ENCODE measurements around the gene INCA1. TPM values are rescaled to one million over a fixed set of nuclear protein-coding genes. Genes with fewer than 3 reads are reported as not detected.

INCA1 gene
- total RNA-seq, 2 donors from 2014 or later, result 1.0 TPM; not detected in 1

- no peaks in the 10 kb centered on the region for H3K4me1 ChIP-seq
- no peak overlapping the region for H3K4me3 ChIP-seq
- H3K9me3 ChIP-seq, result no peaks in the 10 kb centered on the region
- DNase-seq, result no peak
- no peaks in the 10 kb centered on the region for H3K27me3 ChIP-seq
- H3K36me3 ChIP-seq (replicated peaks in 1 of 2; ENCODE audit: insufficient read depth in 1 of 2, low read depth in 2 of 2), result peaks cover 16 to 35% of the 10 kb centered on the region in 2 donors
- peak; percentile 35 for ATAC-seq
- TF ChIP-seq CTCF (IDR thresholded peaks at IDR 0.05), result peak in 1 of 7 experiments; percentile 4
- TF ChIP-seq POLR2A (IDR thresholded peaks at IDR 0.05), result no peak
- no peak overlapping the region for H3K27ac ChIP-seq
- intact Hi-C loops (cut with DNase I), result no loop called here
- 56 to 67% methylated on average over 1 of the region's 1 CpG for WGBS, 2 donors
Observed at GRCh38 chr17:5019475-5019956, 22.2 kb upstream of the INCA1 start.

GRCh38 chr17:5014357-5014756, 17.0 kb upstream of the INCA1 start:
- no peaks in the 10 kb centered on the region for H3K4me1 ChIP-seq
- H3K36me3 ChIP-seq (replicated peaks in 1 of 2; ENCODE audit: insufficient read depth in 1 of 2, low read depth in 2 of 2), result peaks cover 5 to 17% of the 10 kb centered on the region in 2 donors
- H3K27me3 ChIP-seq, result no peaks in the 10 kb centered on the region
- no peak for TF ChIP-seq CTCF (IDR thresholded peaks at IDR 0.05)
- TF ChIP-seq POLR2A (IDR thresholded peaks at IDR 0.05), result no peak
- ATAC-seq, result no peak
- no peaks in the 10 kb centered on the region for H3K9me3 ChIP-seq
- H3K4me3 ChIP-seq, result no peak overlapping the region
- no peak overlapping the region for H3K27ac ChIP-seq
- no peak for DNase-seq
- intact Hi-C loops (cut with DNase I), result no loop called here
- WGBS, 2 donors, result 60 to 77% methylated on average over 2 to 4 of the region's 4 CpGs

- 78 to 79% methylated on average over 5 to 6 of the region's 6 CpGs for WGBS, 2 donors
- Histone ChIP-seq H3K4me1 (no peaks in the 10 kb centered on the region), H3K4me3 (no peak overlapping the region), H3K36me3 (replicated peaks in 1 of 2; ENCODE audit: insufficient read depth in 1 of 2, low read depth in 2 of 2) (peaks cover 5 to 32% of the 10 kb centered on the region in 2 donors), H3K9me3 (no peaks in the 10 kb centered on the region), H3K27ac (no peak overlapping the region), H3K27me3 (no peaks in the 10 kb centered on the region)
- no peak for TF ChIP-seq POLR2A (IDR thresholded peaks at IDR 0.05)
- TF ChIP-seq CTCF (IDR thresholded peaks at IDR 0.05), result no peak
- intact Hi-C loops (cut with DNase I), result no loop called here
- no peak for ATAC-seq
- DNase-seq, result no peak
Observed at GRCh38 chr17:5011928-5012327, 14.6 kb upstream of the INCA1 start.

- no peak for DNase-seq
- ATAC-seq, result no peak
- no peak overlapping the region for H3K4me3 ChIP-seq
- intact Hi-C loops (cut with DNase I), result no loop called here
- no peaks in the 10 kb centered on the region for H3K27me3 ChIP-seq
- WGBS, 2 donors, result 92 to 94% methylated on average over 15 to 18 of the region's 18 CpGs
- no peaks in the 10 kb centered on the region for H3K9me3 ChIP-seq
- peaks cover 13 to 46% of the 10 kb centered on the region in 2 donors for H3K36me3 ChIP-seq (replicated peaks in 1 of 2; ENCODE audit: insufficient read depth in 1 of 2, low read depth in 2 of 2)
- H3K4me1 ChIP-seq, result peaks cover 20% of the 10 kb centered on the region
- TF ChIP-seq POLR2A (IDR thresholded peaks at IDR 0.05) (no peak), CTCF (IDR thresholded peaks at IDR 0.05) (no peak)
- no peak overlapping the region for H3K27ac ChIP-seq
Observed at GRCh38 chr17:5003214-5003867, 6.0 kb upstream of the INCA1 start.
